ENCODE results near the gene OPN4. TPM values are rescaled to one million over a fixed set of nuclear protein-coding genes. Genes with fewer than 3 reads are reported as not detected.
A peak's percentile ranks its signal among the peaks of the same experiment; 100 is the strongest.
"Not testable (repeated sequence)": the region's sequence is repeated elsewhere in the genome, so short reads cannot be mapped to it uniquely, and the experiment has no call there.

OPN4 gene, protein sequence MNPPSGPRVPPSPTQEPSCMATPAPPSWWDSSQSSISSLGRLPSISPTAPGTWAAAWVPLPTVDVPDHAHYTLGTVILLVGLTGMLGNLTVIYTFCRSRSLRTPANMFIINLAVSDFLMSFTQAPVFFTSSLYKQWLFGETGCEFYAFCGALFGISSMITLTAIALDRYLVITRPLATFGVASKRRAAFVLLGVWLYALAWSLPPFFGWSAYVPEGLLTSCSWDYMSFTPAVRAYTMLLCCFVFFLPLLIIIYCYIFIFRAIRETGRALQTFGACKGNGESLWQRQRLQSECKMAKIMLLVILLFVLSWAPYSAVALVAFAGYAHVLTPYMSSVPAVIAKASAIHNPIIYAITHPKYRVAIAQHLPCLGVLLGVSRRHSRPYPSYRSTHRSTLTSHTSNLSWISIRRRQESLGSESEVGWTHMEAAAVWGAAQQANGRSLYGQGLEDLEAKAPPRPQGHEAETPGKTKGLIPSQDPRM
- total RNA-seq, result 0.41 TPM
- long read RNA-seq, partial matches to known transcripts, result 0 of 7 reads
- long read RNA-seq, other reads (novel, unspliced or antisense), result 7 of 7 reads

DNA sequence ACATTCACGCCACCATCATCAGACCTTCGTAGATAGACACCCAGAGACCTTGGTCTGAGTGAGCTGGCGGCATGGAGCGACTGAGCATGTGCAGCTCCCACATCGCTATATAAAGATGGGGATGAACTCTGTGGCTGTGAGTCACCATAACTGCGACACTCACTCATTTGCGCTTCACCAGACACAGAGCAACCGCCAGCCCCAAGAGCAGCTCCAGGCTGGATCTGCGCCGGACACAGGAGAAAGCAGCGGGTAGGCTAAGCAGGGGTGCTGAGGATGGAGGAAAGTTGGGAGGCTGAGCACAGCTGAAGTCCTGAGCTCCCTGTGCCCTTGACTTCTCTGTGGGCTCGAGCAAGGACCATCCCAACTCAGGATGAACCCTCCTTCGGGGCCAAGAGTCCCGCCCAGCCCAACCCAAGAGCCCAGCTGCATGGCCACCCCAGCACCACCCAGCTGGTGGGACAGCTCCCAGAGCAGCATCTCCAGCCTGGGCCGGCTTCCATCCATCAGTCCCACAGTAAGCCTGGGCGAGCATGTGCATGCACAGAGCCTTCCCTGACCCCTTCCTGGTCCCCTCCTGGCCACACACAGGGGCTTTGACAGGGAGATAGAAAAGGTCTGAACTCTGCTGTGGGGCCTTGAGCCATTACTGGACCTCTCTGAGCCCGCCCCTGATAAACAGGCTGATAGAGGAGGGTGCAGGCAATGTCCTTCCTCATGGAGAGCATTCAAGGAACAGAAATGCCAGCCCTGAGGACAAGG is at the start of gene OPN4:
OPN4 (plus strand) TSS at position 137 of the 762 bp plus-strand sequence; CDS start at position 374, 237 bp downstream.
- intact Hi-C loops (cut with DNase I), result loop anchor here (2.0 kb wide), 1 partner anchor 58 kb away; no protein-coding TSS in a partner anchor
- ATAC-seq (no peak), DNase-seq (ENCODE audit: missing footprints) (peak; percentile 51)

DNA sequence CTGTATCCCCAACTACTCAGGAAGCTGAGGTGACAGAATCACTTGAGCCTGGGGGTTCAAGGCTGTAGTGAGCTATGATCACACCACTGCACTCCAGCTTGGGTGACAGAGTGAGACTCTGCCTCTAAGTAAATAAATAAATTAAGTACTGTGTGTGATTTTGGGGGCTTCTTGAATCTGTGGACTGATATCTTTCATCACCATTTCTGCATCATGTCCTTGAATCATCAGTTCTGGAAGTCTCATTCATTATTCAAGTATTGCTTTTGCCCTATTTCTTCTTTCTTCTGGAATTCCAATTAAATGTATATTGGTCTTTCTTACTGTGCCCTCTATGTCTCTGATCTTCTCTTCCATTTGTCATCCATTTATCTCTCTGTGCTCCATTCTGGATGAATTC is 46.7 kb upstream of the OPN4 start:
- intact Hi-C loops (cut with DNase I), result no loop called here
- DNase-seq (ENCODE audit: missing footprints) (no peak), ATAC-seq (no peak)

DNA sequence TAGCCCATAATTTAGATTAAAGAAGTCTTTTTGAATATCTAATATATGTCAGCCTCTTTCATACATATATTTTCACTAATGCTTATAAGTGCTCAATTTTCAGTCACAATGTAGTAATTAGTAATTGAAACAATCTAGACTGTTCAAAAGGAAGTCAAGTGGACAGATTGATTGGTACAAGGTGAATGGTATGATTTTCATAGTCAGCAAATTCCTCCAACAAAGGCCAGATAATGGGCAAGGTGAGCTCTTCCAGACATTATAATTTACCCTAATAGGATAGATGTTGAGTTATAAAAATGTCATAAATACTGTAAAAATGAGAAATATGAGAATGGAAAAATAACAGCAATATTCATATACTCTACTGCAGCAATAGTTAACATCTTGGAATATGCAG is 44.4 kb upstream of the OPN4 start:
- DNase-seq (ENCODE audit: missing footprints) (no peak), ATAC-seq (no peak)
- intact Hi-C loops (cut with DNase I), result no loop called here

DNA sequence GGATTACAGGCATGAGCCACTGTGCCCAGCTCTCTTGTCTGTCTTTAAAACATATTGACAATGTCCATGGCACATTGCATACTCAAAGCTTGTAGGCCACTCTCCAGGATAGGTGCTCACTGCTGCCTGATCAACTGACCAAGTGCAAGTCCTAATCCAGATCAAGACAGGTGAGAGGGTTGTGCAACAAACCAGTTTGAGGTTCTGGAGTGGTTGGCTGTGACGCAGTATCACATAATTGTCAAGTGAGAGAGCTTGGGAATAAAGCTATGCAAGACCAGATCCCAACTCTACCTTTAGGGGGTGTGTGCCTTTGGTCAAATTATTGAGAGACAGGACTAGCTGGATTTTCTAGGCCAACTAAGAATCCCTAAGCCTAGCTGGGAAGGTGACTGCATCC is 43.0 kb upstream of the OPN4 start:
- intact Hi-C loops (cut with DNase I), result no loop called here
- ATAC-seq, result no peak
- no peak for DNase-seq (ENCODE audit: missing footprints)

DNA sequence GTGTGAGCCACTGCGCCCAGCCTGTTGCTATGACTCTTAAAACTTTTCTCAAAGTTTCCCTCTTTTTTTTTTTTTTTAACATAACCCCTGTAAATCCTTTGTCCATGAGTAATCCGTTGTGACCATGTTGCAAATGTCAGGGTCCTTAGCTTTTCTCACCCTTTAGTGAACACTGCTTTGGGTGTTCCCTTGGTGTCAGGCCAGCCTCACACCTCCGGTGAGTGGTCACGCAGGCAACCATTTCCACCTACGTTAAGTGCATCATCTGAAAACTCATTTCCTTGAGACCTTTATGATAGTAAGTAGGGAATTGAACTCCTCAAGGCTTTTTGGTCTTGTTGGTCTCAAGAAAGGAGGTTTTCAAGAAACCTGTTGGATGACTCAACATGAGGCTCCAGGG is 41.3 kb upstream of the OPN4 start:
- DNase-seq (ENCODE audit: missing footprints) (no peak), ATAC-seq (no peak)
- intact Hi-C loops (cut with DNase I), result no loop called here

DNA sequence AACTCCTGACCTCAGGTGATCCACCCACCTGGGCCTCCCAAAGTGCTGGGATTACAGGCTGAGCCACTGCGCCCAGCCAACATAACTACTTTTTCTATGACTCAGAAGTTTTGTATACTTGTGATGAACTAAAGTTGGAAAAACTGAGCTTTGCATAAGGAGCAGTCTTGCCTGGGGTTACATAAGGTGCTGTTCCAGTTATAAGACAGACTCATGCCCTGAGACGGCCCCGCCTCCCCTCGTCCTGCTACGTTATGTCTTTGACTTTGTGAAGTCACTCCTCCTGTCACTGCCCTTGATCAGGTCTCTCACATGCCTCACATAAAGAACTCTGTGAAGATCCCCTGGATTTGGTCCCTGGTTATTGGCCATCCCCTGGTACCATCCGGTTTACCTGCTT is 40.4 kb upstream of the OPN4 start:
- DNase-seq (ENCODE audit: missing footprints) (no peak), ATAC-seq (no peak)
- intact Hi-C loops (cut with DNase I), result no loop called here

DNA sequence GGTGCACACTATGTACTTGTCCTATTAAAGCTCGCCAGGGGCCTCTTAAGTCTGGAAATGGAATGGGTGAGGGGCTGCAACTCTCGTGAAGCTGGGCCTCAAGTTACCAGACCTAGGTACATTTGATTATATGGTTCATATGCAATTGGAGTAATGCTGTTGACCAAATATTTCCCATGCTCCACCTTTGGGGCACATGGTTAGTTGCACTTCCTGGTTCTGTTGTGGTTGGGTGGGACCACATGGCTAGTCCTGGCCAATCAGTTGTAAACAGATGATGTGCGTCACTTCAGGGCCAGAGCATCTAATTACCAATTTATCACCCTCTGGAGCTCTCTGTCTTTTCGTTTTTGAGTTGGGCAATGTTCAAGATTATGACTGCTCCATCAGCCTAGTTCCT is 39.5 kb upstream of the OPN4 start:
- intact Hi-C loops (cut with DNase I), result no loop called here
- no peak for DNase-seq (ENCODE audit: missing footprints)
- no peak for ATAC-seq

DNA sequence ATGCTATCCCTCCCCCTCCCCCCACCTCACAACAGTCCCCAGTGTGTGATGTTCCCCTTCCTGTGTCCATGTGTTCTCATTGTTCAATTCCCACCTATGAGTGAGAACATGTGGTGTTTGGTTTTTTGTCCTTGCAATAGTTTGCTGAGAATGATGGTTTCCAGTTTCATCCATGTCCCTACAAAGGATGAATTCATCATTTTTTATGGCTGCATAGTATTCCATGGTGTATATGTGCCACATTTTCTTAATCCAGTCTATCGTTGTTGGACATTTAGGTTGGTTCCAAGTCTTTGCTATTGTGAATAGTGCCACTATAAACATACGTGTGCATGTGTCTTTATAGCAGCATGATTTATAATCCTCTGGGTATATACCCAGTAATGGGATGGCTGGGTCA is 37.1 kb upstream of the OPN4 start:
- intact Hi-C loops (cut with DNase I); ATAC-seq; DNase-seq (ENCODE audit: missing footprints): not testable (repeated sequence)

DNA sequence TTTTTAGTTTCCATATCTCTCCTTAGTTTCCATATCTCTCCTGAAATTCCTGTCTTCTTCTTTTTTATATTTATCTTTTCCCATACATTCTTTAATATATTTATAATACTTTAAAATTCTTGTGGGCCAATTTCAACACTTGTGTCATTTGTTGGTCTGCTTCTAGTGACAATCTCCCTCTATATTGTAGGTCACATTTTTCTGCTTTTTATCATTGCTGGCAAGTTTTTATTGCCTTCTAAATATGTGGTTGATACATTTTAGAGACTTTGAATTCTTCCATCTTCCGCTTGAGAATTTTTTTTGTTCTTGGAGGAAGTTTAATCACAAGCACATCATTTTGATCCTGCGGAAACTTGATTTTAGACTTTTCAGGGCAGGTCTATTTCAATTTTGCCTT is 26.0 kb upstream of the OPN4 start:
- no peak for ATAC-seq
- intact Hi-C loops (cut with DNase I), result no loop called here

DNA sequence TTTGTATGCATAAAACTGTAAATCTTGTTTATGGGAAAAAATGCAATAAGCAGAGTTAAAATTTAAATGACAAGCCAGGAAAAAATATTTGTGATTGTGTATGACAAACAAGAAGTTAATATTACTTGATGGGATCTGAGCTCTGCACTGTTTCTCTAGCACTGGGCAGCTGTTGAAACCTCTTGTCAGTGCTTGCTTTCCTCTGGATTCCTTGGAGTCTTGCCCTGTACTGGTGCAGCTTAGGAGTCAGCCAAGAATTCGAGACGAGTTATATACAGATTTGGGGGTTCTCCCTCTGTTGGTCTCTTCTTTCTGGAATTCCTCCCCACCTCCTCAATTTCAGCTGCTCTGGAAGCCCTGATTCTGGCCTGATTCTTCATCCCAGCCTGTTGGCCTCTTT is 24.3 kb upstream of the OPN4 start:
- peak; percentile 73 for ATAC-seq
- no peak for DNase-seq (ENCODE audit: missing footprints)
- intact Hi-C loops (cut with DNase I), result loop anchor here (5.0 kb wide), 1 partner anchor 228 kb away; no protein-coding TSS in a partner anchor

More for the DNA sequence above, 26.0 kb upstream of the OPN4 start:
- DNase-seq (ENCODE audit: missing footprints), result no peak

DNA sequence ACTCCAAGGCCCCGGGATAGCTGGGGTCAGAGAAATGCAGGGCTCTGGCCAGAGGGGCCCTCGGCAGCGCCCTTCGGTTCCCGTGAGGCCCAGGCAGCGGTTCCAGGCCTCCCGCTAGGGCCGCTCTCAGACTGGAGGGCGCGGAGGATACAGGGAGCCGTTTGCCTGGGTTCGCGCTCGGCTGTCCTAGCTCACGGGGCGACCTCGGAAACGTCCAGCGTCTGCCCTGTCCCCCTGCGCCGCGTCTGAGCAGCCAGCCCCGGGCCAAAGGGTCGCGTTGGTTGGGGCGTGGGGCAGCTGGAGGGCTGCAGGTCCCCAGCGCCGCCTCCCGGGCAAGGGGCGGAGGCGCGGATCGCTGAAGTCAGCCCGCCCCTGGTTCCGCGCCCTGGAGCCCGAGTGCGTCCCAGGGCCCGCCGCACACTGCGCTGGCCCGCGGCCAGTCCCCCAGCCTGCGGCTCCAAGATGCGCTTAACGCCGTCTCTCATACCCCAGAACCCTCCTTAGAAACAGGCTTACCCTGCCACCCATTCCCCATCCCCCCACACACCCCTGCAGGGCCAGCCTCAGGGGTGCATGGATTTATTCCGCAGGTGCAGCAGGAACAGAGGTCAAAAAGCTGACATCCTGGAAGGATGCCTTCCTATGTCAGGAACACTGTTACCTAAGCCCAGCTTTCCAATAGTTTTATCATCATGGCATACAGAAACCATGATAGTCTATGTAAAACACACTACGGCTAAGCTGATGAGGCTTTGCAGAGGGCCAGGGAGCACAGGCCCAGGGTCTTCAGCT is 22.1 kb upstream of the OPN4 start:
- intact Hi-C loops (cut with DNase I), result loop anchor here (5.0 kb wide), 1 partner anchor 230 kb away; no protein-coding TSS in a partner anchor
- ATAC-seq (peak; percentile 82), DNase-seq (ENCODE audit: missing footprints) (peak; percentile 73)

DNA sequence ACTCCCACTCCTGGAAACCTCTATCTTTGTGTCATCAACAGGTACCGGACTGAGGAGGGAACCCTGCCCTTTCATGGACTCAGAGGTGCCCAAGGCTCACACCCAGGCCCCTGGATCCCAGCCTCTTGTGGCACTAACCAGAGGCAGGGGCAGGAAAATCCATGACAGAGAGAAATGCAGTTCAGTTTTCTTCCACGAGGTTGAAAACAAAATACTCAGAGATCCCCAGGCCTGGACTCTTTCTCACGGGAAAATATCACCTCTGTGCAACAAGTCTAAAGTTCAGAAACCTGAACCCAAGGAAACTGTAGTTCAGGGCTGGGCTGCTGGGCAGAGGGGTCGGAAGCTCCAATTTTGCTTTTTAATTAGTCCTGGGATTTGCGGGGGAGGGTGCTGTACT is 21.4 kb upstream of the OPN4 start:
- intact Hi-C loops (cut with DNase I), result loop anchor here (5.0 kb wide), 1 partner anchor 231 kb away; no protein-coding TSS in a partner anchor

DNA sequence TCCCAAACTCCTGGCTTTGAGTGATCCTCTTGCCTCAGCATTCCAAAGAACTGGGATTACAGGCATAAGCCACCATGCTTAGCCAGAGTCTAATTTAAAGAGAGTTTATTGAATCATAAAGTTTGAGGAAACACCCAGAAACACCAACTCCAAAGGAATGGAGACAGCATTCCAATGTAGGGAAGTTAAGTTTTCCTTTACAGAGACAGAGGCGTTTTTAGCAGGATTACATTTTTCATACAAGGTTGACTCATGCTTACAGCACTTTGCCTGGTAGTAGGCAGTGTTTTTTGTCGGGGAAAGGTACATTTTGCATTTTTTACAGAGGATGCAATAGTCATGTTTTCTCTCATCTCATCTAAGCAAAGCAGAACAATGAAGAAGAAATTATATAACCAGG is 18.9 kb upstream of the OPN4 start:
- intact Hi-C loops (cut with DNase I), result no loop called here
- DNase-seq (ENCODE audit: missing footprints), result no peak
- ATAC-seq, result no peak

More for the DNA sequence above, 21.4 kb upstream of the OPN4 start:
- ATAC-seq, result no peak
- DNase-seq (ENCODE audit: missing footprints), result no peak

DNA sequence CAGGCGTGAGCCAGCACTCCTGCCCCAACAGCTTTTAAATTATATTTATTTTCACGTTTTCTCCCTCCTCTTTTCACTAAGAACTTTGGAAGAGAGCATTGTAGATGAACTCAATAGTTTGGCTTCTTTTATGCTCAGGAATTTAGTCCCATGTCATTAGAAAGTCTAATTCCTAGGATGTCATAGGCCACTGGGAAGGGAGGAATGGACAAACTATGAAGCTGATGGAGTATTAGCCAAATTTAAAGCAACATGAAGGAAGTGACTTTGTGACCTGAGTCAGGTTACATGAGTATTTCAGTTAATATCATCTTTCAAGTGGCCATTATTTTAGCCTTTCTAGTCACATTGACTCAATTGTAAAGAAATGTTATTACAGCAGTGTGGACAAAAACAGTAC is 18.0 kb upstream of the OPN4 start:
- DNase-seq (ENCODE audit: missing footprints) (no peak), ATAC-seq (no peak)
- intact Hi-C loops (cut with DNase I), result no loop called here

DNA sequence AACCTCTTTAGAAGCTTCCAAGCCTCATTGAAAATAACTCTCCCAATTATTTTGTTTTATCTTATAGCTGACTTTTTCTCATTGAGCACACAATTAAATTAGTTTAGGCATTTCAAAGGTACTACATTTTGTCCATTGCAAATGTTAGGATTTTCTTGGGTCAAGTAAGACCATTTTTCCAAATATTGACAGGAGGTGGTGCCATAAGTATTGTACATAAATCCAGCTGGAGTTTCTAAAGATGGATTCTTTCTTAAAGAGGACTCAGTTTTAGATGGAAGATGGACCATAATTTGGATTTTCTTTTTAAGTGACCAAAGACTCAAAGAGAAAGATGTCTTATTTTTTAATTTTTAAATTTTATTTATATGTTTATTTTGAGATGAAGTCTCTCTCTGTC is 12.3 kb upstream of the OPN4 start:
- ATAC-seq (no peak), DNase-seq (ENCODE audit: missing footprints) (no peak)
- intact Hi-C loops (cut with DNase I), result no loop called here

DNA sequence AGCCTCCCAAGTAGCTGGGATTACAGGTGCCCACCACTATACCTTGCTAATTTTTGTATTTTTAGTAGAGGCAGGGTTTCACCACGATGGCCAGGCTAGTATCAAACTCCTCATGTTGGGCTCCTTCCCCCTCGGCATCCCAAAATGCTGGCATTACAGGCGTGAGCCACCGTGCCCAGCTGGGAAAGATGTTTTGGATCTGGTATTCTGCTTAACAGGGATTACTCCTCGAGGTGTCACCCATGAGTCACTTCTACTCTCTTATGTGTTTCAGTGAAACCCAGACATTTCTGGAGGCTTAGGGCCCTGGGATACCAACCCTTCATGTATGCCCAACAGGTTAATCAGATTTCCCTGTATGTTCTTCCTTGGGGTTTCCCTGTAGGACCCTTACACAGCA is 11.8 kb upstream of the OPN4 start:
- no peak for ATAC-seq
- intact Hi-C loops (cut with DNase I), result no loop called here
- no peak for DNase-seq (ENCODE audit: missing footprints)

DNA sequence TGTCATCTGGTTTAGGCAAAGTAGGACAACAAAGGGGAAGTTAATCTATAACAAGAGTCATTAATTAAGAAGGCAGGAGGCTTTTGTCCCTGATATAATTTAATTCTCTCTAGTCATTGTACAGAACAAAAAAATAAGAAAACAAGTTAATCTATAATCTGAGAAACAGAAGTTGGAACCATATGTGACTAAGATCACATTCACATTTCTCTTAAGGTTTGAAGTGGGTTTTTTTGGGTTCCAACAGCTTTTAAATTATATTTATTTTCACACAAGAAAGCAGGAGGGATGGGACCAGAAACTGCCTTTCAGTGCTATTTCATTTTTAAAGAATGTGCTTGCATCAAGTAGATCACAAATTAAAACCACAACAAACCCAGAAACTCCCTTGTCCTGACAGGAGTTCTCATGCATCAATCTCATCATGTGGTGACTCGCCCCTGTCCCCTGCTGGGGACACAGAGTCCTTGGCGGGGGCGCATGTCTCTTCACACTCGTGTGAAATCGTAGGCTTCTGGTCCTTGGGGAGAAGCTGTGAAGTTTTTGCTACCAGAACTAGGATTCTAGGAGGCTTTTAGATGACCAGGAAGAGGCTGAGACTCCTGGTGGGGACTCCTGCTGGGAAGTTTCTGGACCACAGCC is 10.1 kb upstream of the OPN4 start:
- ATAC-seq, result no peak
- no peak for DNase-seq (ENCODE audit: missing footprints)
- intact Hi-C loops (cut with DNase I), result no loop called here

DNA sequence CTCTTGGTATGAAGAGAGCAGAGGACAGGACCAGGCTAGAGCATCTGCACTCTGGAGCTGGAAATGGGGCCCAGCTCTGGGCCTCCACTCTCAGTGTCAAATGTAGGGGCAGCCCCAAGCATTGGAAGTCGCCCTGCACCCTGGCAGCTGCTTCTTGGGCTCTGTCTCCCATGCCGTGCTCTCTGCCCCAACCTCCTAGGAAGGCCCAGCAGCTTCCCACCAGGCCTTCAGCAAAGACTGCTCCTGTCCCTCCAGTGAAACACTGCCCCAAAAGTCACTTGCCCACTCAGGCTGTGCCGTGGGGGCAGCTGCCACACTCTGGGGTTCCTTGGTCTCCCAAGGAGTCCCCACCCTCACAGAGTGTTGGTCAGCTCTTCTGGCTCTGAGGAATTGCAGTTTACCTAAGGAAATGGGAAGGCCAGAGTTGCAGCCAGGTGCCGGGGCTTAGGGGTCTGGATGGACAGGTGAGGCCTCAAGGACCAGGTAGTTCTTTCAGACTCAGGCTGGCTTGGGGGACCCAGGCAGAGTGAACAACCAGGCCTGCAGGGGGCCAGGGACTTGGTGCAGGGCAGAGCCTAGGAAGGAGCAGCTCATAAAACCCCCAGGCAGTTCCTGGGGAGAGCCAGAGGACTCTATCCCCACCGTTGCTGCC is 9.4 kb upstream of the OPN4 start:
- ATAC-seq (no peak), DNase-seq (ENCODE audit: missing footprints) (no peak)
- intact Hi-C loops (cut with DNase I), result no loop called here

Measured in Right ventricle myocardium inferior (tissue), 1 donor.